NCI-H2227 (cell line): ENCODE measurements around the gene ZBTB18.

Experiments
- DNase-seq: peaks from one replicate; lab custom pipeline; 2025; ENCODE audit not compliant: unreplicated experiment; lab: John Stamatoyannopoulos, UW

Gene ZBTB18

GRCh38 chr1:244060686-244061085, 9.6 kb downstream of the ZBTB18 start:
- DNase-seq: no peak

DNA sequence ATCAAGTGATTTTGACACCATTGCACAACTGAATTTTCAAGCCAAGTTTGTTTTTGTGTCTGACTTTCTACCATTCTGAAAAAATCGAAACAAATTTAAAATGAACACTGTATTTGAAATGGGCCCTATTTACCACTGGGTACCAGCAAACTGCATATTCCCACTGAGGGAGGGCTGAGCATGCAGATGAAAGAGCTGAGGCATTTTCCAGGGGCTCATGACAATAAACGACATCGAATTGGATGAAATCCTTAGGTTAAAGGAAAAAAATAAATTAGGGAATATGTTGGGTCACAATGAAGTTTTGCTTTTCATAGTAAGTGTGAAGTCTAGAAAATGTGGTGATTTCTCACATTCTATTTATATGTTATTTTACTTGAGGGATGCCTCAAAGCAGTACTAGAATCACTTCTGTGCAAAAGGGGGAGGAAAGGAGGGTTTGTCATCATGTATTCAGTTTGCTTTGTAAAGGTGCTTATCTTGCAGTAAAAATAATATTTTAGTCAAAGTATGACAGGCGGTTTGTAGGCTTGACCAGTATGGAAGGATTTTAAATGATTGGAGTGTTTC, 11.2 kb downstream of the ZBTB18 start:
- no peak for DNase-seq

DNA sequence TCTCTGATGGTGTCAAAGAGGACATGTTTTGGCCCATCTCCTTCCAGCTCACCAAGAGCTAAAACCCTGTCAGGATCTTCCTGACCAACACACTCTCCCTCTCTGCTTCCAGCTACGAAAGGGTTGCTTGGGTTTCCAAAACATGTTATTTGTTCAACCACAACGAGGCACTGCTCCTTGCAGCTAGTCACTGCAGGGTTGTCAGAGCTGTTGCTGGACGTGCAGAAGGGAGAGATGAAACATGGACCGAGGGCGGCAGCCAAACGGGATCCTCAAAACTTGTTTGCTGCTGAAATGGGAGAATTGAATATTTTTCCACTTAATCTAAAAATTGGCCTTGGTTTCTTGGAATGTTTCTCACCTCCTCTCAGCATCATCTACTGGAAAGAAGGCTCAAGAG, 12.4 kb downstream of the ZBTB18 start:
- no peak for DNase-seq

DNA sequence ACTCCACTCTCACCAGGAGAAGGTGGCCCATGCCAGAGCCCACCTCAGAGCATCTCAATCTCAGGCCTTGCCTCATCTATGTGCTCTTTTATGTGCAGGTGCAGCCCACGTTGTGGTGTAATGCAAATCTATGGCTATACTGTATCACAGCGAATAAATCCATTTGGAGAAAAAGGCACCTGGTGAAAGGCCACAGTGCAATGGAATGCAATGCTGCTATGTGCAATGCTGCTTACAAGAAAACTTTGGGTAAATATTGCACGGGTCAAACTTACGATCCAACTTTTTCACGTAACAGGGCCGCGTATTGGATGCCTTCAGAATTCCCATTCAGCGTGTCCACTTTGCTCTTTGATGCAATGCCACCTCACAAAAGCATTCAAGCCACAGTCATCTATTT, 13.5 kb downstream of the ZBTB18 start:
- no peak for DNase-seq

GRCh38 chr1:244065063-244065793, 14.1 kb downstream of the ZBTB18 start:
- no peak for DNase-seq

GRCh38 chr1:244065960-244066388, 14.9 kb downstream of the ZBTB18 start:
- no peak for DNase-seq

DNA sequence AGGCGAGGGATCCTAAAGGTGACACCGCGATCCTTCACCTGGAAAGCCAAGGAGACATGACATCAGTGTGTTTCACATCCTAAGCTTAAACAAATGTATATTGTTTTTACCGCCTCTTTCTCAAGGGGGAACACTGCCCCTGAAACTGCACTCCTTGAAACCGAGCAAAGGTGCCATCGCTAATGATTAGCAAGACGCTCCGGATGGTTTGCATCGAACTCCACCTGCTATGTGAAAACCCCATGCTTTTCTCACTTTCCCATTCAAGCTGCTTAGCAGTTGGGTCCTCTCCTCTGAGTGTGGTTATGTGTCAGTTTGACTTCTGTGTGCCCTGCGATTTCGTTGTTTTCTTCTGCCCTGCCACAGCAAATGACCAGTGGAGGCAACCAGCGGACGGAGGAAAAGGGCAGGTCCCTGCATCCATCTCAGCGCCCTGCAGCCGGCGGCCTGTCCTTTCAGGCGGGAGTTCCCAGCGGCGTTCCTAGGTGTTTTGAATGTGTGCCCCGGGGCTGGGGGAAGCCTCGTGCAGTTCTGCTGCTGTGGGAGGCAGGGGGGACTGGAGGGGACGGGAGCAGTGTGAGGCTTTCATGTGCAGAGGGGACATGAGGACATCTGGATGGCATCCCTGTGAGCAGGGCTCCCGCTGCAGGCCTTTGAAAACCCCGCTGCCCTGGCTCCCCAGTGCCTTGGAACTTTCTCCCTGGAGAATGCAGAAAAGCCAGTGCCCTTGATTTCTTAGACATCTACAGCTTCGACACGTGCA, 16.1 kb downstream of the ZBTB18 start:
- no peak for DNase-seq

DNA sequence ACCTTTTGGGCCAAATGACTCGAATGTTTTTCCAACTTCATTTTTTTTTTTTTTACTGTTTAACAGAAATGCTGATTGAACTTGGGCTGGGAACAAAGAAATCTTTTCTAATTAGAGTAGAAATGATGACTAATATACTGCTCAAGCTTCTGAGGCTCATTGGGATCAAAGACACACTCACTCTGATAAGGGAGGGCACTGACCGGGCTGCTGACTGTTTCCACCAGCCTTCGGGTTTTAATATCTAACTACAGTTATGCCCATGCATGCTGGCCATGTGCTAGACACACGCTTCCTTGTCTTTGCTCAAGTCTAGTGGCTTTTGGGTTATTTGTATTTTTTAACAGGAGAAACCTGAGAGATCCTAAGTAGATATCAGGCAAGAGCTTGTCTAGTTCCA, 16.8 kb downstream of the ZBTB18 start:
- no peak for DNase-seq

GRCh38 chr1:244068567-244068966, 17.5 kb downstream of the ZBTB18 start:
- DNase-seq: no peak

- DNase-seq: no peak
These were observed 18.3 kb downstream of the ZBTB18 start for GRCh38 chr1:244069326-244069898.

- DNase-seq: no peak
These were observed 23.6 kb downstream of the ZBTB18 start for GRCh38 chr1:244074559-244075171.

DNA sequence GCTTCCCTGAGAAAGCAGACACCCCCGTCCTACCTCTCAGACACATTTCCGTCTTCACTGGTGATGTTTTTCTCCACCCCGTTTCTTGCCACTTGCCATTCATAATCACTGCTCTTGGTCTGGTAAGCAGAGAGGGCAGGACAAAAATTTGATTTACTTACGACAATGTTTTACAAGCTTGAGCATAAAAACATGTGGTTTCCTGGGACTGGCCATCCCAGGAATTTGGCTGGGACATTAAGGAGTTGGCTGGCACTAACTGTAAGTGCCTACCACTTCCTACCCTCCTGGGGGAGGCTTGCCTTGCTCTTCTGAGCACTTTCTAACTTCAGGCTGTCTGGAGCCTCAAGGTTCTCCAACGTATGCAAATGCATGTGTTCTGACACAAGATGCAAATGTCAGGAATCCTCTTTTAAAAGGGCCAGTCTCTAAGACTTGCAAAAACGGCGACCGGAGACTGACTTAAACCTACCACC, 24.2 kb downstream of the ZBTB18 start:
- no peak for DNase-seq

DNA sequence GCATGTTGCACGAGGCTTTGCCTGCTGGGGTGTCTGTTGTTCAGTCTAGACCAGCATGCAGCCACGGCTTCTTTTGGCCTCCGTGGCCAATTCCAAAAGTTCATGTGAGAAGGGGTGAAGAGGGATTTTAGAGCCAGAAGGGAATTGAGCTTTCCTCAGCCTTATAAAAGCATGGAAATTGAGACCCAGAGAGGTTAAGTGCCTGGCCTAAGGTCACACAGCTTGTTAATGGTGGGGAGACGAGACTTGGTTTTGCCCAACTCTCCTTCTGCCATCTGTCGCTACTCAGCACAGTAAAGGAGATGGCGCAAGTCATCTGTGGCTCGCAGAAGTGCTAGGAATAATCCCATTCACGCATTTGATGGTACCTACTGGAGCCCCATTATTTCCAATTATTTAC, 25.7 kb downstream of the ZBTB18 start:
- DNase-seq: no peak

GRCh38 chr1:244077473-244078220, 26.6 kb downstream of the ZBTB18 start:
- peak; percentile 50 for DNase-seq

DNA sequence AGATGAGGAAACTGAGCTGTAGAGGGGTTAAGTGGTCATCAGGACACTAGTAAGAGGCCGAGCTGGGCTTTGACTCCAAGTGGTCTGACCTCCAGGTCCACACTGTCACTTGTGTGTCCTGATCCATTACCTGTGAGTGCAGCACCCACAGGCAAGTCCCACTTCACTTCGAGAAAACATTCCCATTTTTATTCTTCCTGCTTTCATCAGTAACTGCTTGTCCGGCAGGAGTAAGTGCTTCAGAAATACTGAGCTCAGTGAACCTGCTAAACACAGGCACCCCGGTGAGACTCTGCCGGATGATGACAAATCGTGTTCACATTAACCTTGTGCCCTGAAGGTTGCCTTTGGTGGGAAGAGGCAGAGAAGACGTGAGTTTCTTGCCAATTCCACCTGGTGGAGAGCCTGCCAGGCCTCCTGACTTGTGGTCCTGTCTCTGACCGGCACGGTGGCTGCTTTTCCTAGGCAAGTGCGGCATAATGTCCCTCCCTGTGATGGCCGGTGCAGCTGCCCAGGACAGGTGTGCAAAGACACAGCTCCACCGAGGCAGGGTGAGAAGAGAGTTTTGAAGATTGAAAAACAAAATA, 29.4 kb downstream of the ZBTB18 start:
- DNase-seq: peak; percentile 21

- DNase-seq: no peak
These were observed 31.9 kb downstream of the ZBTB18 start for GRCh38 chr1:244082969-244083368.

GRCh38 chr1:244083383-244083943, 32.4 kb downstream of the ZBTB18 start:
- DNase-seq: no peak

- no peak for DNase-seq
These were observed 33.7 kb downstream of the ZBTB18 start for GRCh38 chr1:244084763-244085162.

- no peak for DNase-seq
These were observed 34.8 kb downstream of the ZBTB18 start for GRCh38 chr1:244085891-244086290.

GRCh38 chr1:244087021-244087560, 36.0 kb downstream of the ZBTB18 start:
- DNase-seq: no peak
